AG04450 (cell line): ENCODE data around the gene WDR18. TPM values are rescaled to one million over a fixed set of nuclear protein-coding genes. Genes with fewer than 3 reads are reported as not detected.

Source experiments
- CTCF ChIA-PET: fragments of 300-600, 350-600 bp; formaldehyde crosslinking; extraction: SDS; loops from one replicate; lab custom pipeline; 2022; ENCODE audit warnings: antibody characterized with exemption, inconsistent platforms; lab: Charles Lee
- POLR2A ChIA-PET: fragments of 350-600 bp; formaldehyde crosslinking; extraction: SDS; loops from one replicate; lab custom pipeline; 2021; ENCODE audit warnings: antibody characterized with exemption, inconsistent platforms; lab: Yijun Ruan, JAX
- DNase-seq: peaks from one replicate; pipeline ENCODE4 v3.0.0-alpha.2; 2011; ENCODE audit warnings: low read depth, low spot score
- H3K27ac ChIP-seq: one replicate; pipeline ENCODE4 v1.5.1; 2012; ENCODE audit warnings: low read depth, low read length, control low read depth
- H3K27me3 ChIP-seq: one replicate; pipeline ENCODE4 v1.6.0; 2012; ENCODE audit warnings: low read length; ENCODE audit not compliant: control insufficient read depth, insufficient read depth
- H3K4me3 ChIP-seq: 2 replicates; pipeline ENCODE4 v1.5.1; 2011; ENCODE audit warnings: mild to moderate bottlenecking, low read depth, low read length, control low read depth
- H3K9me3 ChIP-seq: 2 replicates; pipeline ENCODE4 v1.5.1; 2012; ENCODE audit warnings: low read length; ENCODE audit not compliant: control insufficient read depth, insufficient read depth
- CTCF ChIP-seq: IDR thresholded peaks from 2 replicates; pipeline ENCODE4 v1.5.1; 2011; ENCODE audit warnings: low read depth, low read length, control low read depth, inconsistent platforms
- polyA plus RNA-seq: library from polyadenylated mRNA; depleted of rRNA; stranded (reverse); fragments of >200 nt; gene quantifications from 2 replicates; pipeline ENCODE4 v1.2.3, GENCODE V29; 2011

Gene WDR18
- polyA plus RNA-seq, 1 experiment, result 24.5 TPM

- Histone ChIP-seq H3K27me3 (no peaks in the 10 kb centered on the region), H3K9me3 (peaks cover 4% of the 10 kb centered on the region; the same call in 1 of the 2 replicates), H3K4me3 (no peak overlapping the region), H3K27ac (peak overlapping the region; percentile 31)
- no peak for DNase-seq
- TF ChIP-seq CTCF, result no peak
- ChIA-PET CTCF (interaction anchor here (0.7 to 1.2 kb wide), 2 partner anchors 228 to 229 kb away, joined by 3 to 4 read pairs; no protein-coding TSS in a partner anchor), POLR2A (interaction anchor here (0.7 to 1.8 kb wide), 5 partner anchors 10 to 330 kb away, joined by 3 to 5 read pairs (median 4); partner anchors contain the start of gene CNN2)
Observed at GRCh38 chr19:1015782-1016646, 31.9 kb downstream of the WDR18 start.

GRCh38 chr19:1016647-1017114 lies 32.5 kb downstream of the WDR18 start:
- no peak for DNase-seq
- CTCF ChIA-PET, result interaction anchor here (0.7 kb wide), 1 partner anchor 228 kb away, joined by 4 read pairs; no protein-coding TSS in a partner anchor
- H3K27me3 ChIP-seq, result no peaks in the 10 kb centered on the region
- POLR2A ChIA-PET, result interaction anchor here (1.1 to 1.8 kb wide), 4 partner anchors 9 to 23 kb away, joined by 3 to 5 read pairs (median 4); partner anchors contain the start of gene CNN2
- no peak for TF ChIP-seq CTCF
- peak overlapping the region; percentile 17; the same call in 1 of the 2 replicates for H3K4me3 ChIP-seq
- H3K27ac ChIP-seq, result peak overlapping the region; percentile 31
- peaks cover 4% of the 10 kb centered on the region; the same call in 1 of the 2 replicates for H3K9me3 ChIP-seq

- H3K27me3 ChIP-seq, result no peaks in the 10 kb centered on the region
- DNase-seq, result no peak
- TF ChIP-seq CTCF, result no peak
- no peaks in the 10 kb centered on the region; the same call in 1 of the 2 replicates for H3K9me3 ChIP-seq
- H3K27ac ChIP-seq, result no peak overlapping the region
- H3K4me3 ChIP-seq, result peak overlapping the region; percentile 17
- CTCF ChIA-PET, result interaction anchor here (0.5 to 0.7 kb wide), 2 partner anchors 95 to 228 kb away, joined by 3 to 4 read pairs; no protein-coding TSS in a partner anchor
- POLR2A ChIA-PET, result interaction anchor here (0.5 to 1.8 kb wide), 5 partner anchors 8 to 22 kb away, joined by 3 to 8 read pairs (median 5); partner anchors contain the start of gene CNN2
Observed at GRCh38 chr19:1017115-1017905, 33.2 kb downstream of the WDR18 start.

GRCh38 chr19:1017906-1018305 lies 33.8 kb downstream of the WDR18 start:
- TF ChIP-seq CTCF, result no peak
- ChIA-PET CTCF (interaction anchor here (0.5 to 0.6 kb wide), 2 partner anchors 47 to 95 kb away, joined by 3 to 5 read pairs; no protein-coding TSS in a partner anchor), POLR2A (no interaction called here)
- peak overlapping the region; percentile 2; the same call in 1 of the 2 replicates for H3K4me3 ChIP-seq
- H3K27me3 ChIP-seq, result no peaks in the 10 kb centered on the region
- DNase-seq, result no peak
- no peak overlapping the region for H3K27ac ChIP-seq
- H3K9me3 ChIP-seq, result no peaks in the 10 kb centered on the region; the same call in 1 of the 2 replicates
